ENCODE measurements around the gene SRSF2.

The SRSF2 gene

GRCh38 chr17:76696763-76697701 is 40.1 kb downstream of the SRSF2 start:
- DNase-seq (ENCODE audit: low read depth) = peak; percentile 85
- no peak overlapping the region for H3K4me3 ChIP-seq (ENCODE audit: low read depth, low read length)
- no peak for TF ChIP-seq CTCF (IDR thresholded peaks at IDR 0.05; ENCODE audit: insufficient read depth, low read depth, low read length, missing control alignments)

- no peak overlapping the region for H3K4me3 ChIP-seq (ENCODE audit: low read depth, low read length)
- TF ChIP-seq CTCF (IDR thresholded peaks at IDR 0.05; ENCODE audit: insufficient read depth, low read depth, low read length, missing control alignments) = no peak
- no peak for DNase-seq (ENCODE audit: low read depth)
Observed at GRCh38 chr17:76695059-76695831, 41.9 kb downstream of the SRSF2 start.

GRCh38 chr17:76691379-76692191 is 45.5 kb downstream of the SRSF2 start:
- no peak for TF ChIP-seq CTCF (IDR thresholded peaks at IDR 0.05; ENCODE audit: insufficient read depth, low read depth, low read length, missing control alignments)
- H3K4me3 ChIP-seq (ENCODE audit: low read depth, low read length) = no peak overlapping the region
- DNase-seq (ENCODE audit: low read depth) = no peak

GRCh38 chr17:76690596-76691280 is 46.4 kb downstream of the SRSF2 start:
- TF ChIP-seq CTCF (IDR thresholded peaks at IDR 0.05; ENCODE audit: insufficient read depth, low read depth, low read length, missing control alignments) = no peak
- DNase-seq (ENCODE audit: low read depth) = no peak
- no peak overlapping the region for H3K4me3 ChIP-seq (ENCODE audit: low read depth, low read length)

GRCh38 chr17:76689859-76690258 is 47.3 kb downstream of the SRSF2 start:
- DNase-seq (ENCODE audit: low read depth) = no peak
- H3K4me3 ChIP-seq (ENCODE audit: low read depth, low read length) = no peak overlapping the region
- no peak for TF ChIP-seq CTCF (IDR thresholded peaks at IDR 0.05; ENCODE audit: insufficient read depth, low read depth, low read length, missing control alignments)

GRCh38 chr17:76688165-76688622 is 48.9 kb downstream of the SRSF2 start:
- no peak for TF ChIP-seq CTCF (IDR thresholded peaks at IDR 0.05; ENCODE audit: insufficient read depth, low read depth, low read length, missing control alignments)
- no peak for DNase-seq (ENCODE audit: low read depth)
- no peak overlapping the region for H3K4me3 ChIP-seq (ENCODE audit: low read depth, low read length)

All from GM12865 (cell line).